Sciatic nerve (tissue), 2 donors: ENCODE measurements around the gene KCNAB1. TPM values are rescaled to one million over a fixed set of nuclear protein-coding genes. Genes with fewer than 3 reads are reported as not detected.

ENCODE experiments used
- ATAC-seq: fragments of 200-7000 bp; cut with Tn5 transposase; one replicate; pipeline ENCODE4 v1.9.1; 2020; ENCODE audit warnings: mild to moderate bottlenecking, moderate library complexity
- DNase-seq: peaks from one replicate; pipeline ENCODE4 v3.0.0-alpha.2; 2020; ENCODE audit warnings: low spot score
- intact Hi-C: fragments of 100-400 bp; cut with DNase I; formaldehyde crosslinking; loops from one replicate; pipeline ENCODE4 v1.14.2; 2022
- total RNA-seq: library from RNA; stranded (reverse); fragmentation: NEBNext Ultra II Directional; extraction: Animal tissue kit (Norgen Biotek cat#: 25700); gene quantifications from one replicate; pipeline ENCODE4 v1.2.1, GENCODE V29; 2021
- donor health status: DM: no; HTN: no; CAD: no.
- donor health status: DM: no; HTN: no; CAD: no.

The KCNAB1 gene
- total RNA-seq, 1 donor from 2014 or later, result 6.2 TPM

DNA sequence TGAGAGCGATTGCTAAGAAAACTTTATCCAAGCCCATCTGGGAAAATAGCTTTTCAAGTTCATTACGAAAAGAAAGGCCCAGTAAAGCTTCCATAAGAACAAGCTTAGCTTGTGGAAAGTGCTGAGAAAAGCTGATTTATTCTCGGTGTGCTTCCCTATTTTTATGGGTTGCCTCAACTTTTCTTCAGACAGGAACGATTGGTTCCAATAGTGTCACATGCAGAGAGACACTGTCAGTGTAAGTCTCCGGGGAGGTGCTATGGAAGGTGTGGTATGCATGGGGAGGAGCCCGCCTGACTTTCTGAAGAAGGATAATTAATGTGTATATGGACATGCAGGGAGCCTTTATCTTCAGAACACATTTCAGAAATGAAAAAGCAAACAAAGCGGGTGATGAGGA is 257.3 kb downstream of the KCNAB1 start:
- DNase-seq (no peak), ATAC-seq (no peak)
- intact Hi-C loops, result no loop called here

DNA sequence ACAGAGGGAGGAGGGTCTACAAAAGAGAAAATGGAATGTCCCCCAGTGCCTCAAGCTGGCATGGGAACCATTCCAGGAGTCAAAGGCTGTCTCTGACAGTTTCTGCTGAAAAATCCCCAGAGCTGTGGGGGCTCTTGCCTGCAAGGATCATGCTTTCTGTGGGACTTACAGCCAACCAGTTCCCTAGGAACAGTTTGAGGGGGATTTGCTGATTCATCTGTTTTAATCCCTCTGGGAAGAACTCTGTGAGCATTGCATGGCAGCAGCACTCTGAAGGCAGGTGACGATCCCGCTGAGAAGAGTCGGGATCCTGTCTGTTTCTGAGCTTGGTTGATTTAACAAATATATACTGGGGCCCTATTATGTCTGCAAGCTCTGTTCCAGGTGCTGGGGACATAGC is 258.5 kb downstream of the KCNAB1 start:
- intact Hi-C loops, result no loop called here
- ATAC-seq (no peak), DNase-seq (no peak)

DNA sequence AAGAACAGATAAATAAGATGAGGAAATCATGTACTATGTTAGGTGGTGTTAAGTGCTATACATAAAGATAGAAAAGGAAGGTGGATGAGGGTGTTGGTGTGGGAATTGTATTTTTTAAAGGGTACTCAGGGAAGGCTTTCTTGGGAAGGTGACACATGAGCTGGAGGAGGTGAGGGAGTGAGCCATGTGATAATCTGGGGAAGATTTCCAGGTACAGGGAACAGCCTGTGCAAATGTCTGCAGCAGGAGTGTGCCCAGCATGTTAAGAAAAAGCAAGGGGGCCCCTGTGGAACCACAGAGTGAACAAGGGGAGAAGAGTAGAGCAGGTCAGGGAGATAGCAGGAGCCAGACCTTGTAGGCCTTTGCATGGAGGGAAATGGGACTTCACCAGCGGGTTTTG is 258.9 kb downstream of the KCNAB1 start:
- intact Hi-C loops, result no loop called here
- ATAC-seq (no peak), DNase-seq (no peak)

DNA sequence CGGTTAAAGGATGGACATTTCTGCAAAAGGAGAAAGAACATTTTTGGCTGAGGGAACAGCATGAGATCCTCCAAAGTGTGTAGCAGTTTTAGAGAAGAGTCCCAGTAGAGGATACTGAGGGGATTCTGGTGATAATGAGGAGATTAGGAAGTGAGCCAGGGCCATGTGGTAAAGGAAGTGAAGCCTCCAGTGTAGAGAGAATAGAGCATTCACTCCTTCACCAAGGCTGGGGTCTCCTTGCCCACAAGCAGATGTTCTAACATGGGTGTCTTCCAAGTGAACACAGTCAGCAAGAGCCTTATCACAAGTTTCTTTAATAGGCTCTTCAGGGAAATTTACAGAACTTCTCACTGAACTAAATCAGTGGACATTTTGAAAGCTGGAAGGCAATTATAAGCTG is 260.9 kb downstream of the KCNAB1 start:
- intact Hi-C loops, result no loop called here
- ATAC-seq, result no peak
- DNase-seq, result no peak

DNA sequence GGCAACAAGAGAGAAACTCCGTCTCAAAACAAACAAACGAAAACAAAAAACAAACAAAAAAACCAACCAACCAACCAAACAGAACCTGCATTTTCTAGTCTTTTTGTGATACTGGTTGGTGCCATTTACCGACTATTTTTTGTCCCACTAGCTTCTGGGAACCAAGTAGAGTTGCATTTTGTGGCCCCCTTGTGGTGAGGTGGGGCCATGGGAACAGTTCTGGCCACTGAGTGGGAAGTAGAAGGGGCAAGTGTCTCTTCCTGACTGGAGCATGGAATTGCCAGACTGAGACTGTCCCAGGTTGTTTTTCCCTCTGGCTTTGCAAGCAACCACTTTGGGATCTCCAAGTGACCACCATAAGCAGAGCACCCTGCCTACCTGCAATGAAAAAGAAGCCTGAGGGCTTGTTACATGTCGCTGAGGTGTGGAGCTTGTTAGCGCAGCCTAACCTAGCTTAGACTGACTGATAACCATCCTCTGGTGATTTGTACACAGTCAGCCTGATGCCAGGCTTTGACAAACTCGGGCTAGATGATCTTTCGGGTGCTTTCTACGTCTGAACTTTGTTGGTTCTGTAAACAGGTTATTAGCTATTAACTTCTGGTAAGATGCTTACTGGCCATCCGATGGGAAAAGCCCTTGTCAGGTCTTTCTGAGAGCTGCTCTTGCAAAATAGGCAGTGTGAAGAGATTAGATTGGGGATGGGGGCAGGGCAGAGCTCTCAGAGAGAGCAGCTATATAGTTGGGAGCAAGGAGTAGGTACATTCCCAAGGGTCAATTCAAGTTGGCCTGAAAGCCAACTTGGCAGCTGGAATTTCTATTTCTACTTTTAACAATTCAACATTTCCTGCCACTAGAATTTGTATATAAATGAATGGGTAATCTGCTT is 262.3 kb downstream of the KCNAB1 start:
- no peak for ATAC-seq
- intact Hi-C loops, result no loop called here
- DNase-seq, result no peak

DNA sequence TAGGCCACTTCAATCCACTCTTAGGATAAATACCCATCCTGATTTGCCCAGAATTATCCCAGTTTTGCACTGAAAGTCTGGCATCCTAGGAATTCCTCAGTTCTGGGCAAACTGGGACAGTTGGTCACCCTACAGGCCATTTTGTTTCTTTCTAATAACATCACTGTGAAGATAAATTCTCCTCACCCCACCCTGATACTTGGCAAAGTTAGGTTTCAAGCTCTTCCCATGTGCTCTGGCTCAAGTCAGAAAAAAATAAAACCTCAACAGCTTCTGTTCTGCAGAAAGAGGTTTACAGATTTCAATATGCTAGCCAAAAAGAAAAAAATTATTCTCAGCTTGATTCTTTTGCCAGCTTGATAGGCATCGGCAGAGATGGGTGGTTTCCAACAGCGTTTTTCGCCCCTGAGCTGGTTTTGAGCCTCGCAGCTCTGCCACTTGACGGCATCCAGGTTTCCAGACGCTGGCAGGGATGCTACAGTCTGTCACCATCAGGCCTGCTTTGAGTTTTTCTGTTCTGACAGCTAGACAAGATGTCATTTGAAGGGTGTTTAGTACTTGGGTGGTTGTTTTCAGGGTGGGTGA is 263.2 kb downstream of the KCNAB1 start:
- DNase-seq (no peak), ATAC-seq (peak; percentile 49)
- intact Hi-C loops, result no loop called here

DNA sequence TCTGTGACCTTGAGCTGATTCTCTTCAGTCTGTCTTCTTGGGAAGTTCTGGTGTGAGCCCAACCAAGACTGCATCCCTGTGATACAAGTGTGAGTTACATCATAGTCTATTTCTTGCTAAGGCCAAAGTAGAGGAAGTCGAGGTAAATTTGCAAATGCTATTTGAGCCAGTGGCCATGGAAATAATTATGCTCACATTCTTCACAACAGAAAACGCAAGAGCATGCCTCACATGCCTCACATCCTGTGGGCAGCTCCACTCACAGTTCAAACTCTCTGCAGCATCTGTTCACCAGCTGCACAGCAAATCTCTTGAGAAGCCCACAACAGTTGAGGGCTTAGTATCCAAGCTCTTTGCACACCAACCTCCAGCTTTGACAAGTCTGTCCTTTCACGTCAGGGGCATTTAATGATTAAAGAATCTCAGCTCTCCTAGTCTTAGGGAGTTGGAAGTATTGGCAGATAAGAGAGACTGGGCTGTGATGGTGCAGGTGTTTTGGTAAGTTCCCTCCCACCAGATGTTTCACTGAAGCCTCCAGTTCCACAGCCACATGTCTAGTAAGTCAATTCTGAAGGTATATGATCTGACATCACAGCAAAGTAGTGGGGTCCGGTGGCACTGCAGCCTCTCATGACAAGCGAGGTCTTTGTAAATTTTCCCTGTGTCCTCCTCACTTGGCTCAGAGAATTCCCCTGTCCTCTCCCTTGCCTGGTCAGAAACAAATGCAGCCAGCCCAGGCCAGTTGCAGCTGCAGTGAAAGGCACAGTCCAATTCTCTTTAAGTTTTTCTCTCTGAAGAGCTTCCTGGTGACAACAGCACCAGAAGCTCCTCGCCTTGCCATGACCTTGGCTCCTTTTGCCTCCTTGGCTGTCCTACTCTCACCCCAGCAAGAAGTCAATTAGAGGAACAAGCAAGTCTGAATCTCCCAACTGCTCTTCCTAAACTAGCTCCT is 268.4 kb downstream of the KCNAB1 start:
- DNase-seq (no peak), ATAC-seq (peak; percentile 74)
- intact Hi-C loops, result no loop called here

DNA sequence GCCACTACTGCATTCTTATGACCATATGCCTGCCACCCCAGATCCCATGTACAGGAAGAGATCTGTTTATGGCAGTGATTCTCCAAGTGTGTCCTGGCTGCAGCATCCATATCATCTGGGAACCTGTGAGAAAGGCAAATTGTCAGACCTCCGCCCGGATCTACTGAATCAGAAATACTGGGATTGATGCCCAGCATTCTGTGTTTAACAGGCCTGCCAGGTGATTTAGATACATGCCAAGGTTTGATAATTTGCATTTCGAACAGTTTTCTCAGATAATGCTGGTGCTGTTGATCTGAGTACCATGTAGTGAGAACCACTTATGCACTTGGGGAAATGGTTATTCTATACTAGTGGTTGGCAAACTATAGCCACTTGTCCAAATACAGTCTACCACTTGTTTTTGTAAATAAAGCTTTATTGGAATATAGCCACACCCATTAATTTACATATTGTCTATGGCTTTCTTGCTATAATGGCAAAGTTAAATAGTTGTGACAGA is 269.1 kb downstream of the KCNAB1 start:
- intact Hi-C loops, result no loop called here
- DNase-seq (no peak), ATAC-seq (no peak)

DNA sequence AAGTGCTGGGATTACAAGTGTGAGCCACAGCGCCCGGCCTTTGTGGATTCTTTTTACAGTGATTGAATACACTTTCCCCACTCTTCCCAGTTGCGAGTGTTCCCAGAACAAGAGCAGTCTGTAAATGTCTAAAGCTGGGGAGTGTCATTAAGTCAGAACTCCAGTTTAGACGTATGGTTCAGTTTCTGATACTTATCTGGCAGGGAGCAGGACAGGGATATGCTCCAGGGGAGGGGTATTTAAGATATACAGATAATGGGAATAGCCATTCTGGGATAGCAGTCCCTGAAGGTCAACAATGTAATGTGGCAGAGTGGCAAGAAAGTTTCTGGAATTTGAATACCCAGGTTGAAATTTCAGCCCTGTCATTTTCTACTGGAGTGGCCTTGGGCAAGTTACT is 270.5 kb downstream of the KCNAB1 start:
- intact Hi-C loops, result no loop called here
- no peak for ATAC-seq

DNA sequence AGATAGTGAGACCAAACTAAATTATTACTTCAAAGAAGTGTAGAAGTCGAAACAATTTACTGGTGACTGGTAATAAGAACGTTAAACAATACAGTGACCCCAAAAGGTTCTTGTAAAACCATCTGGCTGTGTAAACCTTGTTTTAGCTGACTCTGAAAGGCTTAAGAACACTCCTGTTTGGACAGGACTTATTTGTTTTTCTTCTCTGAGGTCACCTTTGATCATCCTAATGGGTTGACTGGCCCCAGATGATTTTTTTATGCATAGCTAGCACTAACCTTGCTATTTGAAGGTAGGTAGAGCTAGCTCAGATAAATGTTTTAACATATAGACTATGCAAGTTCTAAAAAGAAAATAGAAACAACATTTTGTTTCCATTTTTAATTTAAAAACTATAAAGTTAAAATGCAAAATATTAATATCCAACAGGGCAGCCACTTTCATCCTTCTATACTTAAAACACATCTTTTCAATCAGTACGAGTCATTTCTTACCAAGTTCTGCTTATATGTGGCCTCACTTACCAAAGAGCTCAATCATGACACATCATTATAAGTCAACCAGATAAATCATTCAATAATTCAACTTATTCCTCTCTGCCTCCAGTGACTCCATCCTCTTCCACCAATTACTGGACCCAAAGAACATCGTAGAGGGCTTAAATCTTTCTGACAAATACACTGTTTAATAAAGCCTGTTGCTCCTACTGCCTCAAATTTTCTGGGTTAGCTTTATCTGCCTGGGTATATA is 275.8 kb downstream of the KCNAB1 start:
- ATAC-seq (no peak), DNase-seq (no peak)
- intact Hi-C loops, result no loop called here

More for the DNA sequence above, 270.5 kb downstream of the KCNAB1 start:
- DNase-seq, result no peak

DNA sequence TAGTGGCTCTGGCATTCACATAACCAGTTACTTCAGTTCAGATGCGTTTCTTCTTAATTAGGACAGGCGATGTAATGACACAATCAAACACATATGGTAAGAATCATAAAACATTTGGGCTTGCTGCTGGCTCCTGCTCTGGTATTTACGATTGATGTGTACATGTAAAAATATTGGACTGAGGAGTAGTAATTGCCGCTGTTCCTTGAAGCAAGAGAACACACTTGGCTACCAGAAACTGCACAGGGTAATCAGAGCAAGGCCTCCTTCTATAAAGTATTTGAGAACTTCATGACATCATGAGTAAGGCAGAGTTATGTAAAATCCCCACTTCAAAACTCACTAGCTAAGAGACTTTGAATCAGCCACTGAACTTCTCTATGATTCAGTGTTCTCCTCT is 276.5 kb downstream of the KCNAB1 start:
- intact Hi-C loops, result no loop called here
- no peak for DNase-seq
- no peak for ATAC-seq

DNA sequence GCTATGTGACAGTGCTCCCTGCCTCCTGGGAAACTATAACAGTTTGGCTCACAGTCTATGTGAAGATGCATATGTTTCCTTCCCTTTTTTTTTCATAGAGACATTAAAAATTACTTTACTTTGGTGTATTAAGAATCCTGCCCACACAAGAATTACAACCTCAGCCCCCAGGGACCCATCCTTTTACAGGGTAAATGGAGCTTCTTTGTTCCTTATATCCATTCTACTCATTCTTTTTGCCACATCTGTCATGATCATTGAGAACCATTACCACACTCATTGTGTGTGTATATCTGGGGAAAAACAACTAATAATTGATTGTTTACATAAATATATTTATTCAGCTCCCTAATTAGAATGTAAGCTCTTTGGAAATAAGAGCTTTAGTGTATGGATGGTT is 277.2 kb downstream of the KCNAB1 start:
- DNase-seq (no peak), ATAC-seq (no peak)
- intact Hi-C loops, result no loop called here

DNA sequence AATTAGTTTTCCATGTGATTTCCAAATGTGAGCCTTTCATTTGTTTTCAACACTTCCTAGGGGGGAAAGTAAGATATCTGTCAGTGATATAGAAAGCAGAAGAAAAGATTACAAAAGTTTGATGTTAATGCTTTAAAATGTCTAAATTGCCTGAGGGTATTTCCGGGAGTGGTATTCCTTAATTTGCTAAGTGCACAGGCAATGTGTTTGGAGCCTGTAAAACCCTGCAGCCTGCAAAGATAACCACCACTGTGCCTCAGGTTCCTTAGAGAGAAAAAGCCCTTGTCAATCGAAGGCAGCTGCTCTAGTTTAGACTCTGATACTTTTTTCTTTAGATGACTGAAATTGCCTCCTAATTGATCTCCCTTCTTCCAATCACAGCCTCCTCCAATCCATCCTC is 279.7 kb downstream of the KCNAB1 start:
- intact Hi-C loops, result no loop called here
- ATAC-seq, result no peak

DNA sequence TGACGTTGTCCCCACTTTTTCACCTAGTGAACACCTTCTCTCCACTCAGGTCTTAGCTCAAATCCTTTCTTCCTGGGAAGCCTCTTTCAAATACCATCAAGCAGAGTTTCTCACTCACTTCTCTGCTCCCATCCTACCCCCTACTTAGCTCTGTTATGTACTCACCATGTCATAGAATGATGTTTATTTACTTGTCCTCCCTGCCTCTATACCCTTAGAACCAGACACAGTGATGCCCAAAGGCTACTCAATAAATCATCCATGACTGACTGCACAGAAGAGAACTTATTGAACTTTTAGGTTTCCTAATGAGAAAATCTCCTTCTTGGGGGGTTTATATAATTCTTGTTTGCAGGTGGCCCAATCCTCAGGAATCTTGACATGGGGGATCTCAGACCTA is 280.4 kb downstream of the KCNAB1 start:
- intact Hi-C loops, result no loop called here
- DNase-seq, result no peak
- no peak for ATAC-seq

More for the DNA sequence above, 279.7 kb downstream of the KCNAB1 start:
- DNase-seq, result no peak

DNA sequence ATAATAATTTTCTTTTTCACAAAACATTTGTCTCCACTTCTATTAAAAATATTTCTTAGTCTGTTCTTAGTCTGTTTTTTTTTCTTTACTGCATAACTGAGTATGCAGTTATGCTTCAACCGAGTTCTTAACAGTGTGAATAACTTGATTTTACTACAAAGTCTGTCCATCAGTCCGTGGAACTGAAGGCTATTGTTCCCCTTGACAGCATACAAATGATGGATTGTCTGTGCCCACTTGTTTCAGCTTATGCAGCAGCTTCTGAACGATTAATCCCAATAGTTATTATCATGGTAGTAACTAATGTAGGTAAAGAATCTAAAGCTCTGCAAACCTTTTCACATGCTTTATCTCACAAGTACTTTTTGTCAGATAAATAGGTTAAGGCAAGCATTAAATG is 283.8 kb downstream of the KCNAB1 start:
- DNase-seq (no peak), ATAC-seq (no peak)
- intact Hi-C loops, result no loop called here

DNA sequence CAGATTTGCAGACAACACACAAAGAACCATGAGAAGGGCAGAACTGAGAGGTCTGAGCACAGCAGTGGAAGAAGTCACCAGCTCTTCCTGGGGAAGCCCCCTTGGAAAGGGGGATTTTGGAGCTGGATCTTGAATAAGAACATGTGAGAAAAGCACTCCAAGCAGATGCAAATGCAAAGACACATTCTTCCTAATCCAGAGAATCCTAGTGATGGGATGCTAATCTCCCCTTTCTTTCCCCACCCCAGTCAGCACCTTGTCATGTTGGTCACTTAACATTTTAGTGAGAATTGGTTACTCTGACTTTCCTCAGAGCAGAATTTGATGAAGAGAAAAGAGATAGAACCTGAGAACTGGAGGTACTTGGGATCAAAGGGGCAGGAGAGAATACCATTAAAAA is 286.0 kb downstream of the KCNAB1 start:
- ATAC-seq, result no peak
- intact Hi-C loops, result no loop called here
- no peak for DNase-seq

DNA sequence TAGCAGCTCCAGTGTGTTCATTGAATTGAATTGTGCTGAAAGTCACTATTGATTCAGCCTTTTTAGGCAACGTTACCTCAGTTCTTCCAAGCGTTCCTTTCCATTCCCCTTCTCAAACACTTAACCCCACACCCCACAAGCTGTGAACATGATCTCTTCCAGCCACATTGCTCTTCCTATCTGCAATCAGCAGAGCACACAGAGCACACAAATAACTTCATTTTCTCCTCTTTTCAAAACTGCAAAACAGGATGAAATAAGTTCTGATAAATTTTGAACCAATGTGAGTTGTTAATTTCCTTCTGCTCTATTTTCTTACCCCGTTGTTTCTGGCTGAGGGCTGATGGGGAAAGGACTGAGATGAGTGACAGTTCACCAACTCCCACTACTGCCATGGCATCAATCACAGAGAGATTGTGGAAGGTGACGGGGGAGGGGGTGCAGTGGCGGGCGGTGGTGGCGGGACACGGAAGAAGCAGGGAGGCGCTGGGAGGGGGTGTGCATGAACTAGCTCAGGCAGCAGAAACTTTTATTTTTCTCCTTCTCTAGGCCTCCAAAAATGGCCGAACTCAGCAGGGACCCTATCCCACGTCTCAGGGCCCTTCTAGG is 287.3 kb downstream of the KCNAB1 start:
- intact Hi-C loops, result no loop called here
- DNase-seq (no peak), ATAC-seq (no peak)

DNA sequence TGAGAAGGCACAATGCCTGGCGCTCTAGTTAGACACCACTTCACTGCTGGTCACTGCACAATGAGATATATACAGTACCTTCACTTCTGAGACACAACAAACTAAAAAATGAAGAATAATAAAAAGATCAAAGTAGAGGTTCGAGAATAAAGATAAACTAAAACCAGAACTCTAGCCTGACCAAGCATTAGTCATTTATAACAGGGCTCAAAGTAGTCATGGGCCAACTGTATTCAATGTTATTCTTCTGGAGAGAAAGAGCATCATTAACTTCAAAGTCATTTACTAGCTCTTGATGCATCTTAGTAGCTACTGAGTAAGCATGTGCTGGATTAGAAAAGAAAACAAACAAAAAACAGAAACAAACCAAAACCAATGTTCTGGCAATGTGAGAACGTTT is 289.3 kb downstream of the KCNAB1 start:
- intact Hi-C loops, result no loop called here
- DNase-seq (no peak), ATAC-seq (no peak)
